Ureter (tissue), 1 donor: Measurements from ENCODE around the gene MAPK8. TPM values are rescaled to one million over a fixed set of nuclear protein-coding genes. Genes with fewer than 3 reads are reported as not detected.

Experiments used
- DNase-seq: peaks from one replicate; pipeline ENCODE4 v3.0.0-alpha.2; 2020; ENCODE audit warnings: low spot score
- total RNA-seq: library from RNA; stranded (reverse); gene quantifications from one replicate; pipeline ENCODE4 v1.2.4, GENCODE V29; 2023
- donor health status: DM: yes; HTN: yes; CAD: no.

Gene MAPK8
- total RNA-seq, 1 donor from 2014 or later: 49.3 TPM

GRCh38 chr10:48448796-48449195 is 142.3 kb downstream of the MAPK8 start:
- DNase-seq: no peak

DNA sequence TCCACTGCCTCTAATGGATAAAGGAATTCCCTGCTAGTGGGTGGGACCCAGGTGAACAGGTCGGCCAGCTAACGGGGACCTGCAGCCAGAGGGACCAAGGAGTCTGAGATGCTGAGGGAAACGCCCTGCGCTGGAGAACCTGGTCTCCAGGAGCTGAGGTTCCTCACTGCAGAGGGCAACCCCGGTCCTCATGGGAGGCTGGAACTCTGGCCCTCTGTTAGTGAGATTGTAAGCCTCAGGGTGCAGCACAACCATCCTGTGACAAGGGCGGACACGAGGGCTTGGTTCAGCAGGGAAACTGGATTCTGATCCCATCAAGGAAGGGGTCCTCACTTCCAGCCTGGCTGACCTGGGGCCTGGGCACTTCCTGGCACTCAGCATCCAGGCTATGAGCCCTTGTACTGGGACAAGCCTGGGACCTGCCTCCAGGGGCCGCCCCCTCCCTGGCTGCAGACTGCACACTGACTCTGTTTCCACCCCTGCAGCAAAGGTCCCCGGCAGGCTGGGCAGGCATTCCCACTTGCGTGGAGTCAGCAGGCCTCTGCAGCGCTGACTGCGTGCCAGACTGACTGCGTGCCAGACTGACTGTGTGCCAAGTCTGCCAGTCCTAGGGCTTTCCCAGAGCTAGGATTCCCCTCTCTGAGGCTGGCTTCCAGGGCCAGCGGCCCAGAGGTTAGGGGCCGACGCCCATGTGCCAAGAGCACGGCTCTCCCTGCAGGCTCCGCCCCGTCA is 143.2 kb downstream of the MAPK8 start:
- no peak for DNase-seq

DNA sequence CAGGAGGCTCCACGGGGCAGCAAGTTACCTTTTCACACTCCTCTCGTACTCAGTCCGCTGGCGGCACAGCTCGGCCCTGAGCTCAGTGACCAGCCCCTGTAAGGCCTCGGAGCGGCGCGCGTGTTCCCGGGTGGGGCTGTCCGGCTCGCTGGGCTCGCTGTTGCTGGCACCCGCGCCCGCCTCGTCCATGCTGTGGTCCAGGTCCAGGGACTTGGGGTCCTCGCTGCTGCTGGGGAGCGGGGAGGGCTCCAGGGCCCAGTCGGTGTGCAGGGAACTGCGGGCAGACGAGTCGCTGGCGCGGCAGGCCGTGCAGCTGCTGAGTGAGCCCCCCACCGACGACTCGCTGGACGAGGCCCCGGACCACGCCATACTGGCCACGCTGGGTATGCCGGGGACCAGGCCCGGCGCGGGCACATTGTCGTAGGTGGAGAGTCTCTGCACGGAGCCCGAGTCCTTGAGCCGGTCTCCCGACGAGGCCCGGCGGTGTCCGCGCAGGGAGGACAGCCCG is 143.8 kb downstream of the MAPK8 start:
- DNase-seq: no peak

DNA sequence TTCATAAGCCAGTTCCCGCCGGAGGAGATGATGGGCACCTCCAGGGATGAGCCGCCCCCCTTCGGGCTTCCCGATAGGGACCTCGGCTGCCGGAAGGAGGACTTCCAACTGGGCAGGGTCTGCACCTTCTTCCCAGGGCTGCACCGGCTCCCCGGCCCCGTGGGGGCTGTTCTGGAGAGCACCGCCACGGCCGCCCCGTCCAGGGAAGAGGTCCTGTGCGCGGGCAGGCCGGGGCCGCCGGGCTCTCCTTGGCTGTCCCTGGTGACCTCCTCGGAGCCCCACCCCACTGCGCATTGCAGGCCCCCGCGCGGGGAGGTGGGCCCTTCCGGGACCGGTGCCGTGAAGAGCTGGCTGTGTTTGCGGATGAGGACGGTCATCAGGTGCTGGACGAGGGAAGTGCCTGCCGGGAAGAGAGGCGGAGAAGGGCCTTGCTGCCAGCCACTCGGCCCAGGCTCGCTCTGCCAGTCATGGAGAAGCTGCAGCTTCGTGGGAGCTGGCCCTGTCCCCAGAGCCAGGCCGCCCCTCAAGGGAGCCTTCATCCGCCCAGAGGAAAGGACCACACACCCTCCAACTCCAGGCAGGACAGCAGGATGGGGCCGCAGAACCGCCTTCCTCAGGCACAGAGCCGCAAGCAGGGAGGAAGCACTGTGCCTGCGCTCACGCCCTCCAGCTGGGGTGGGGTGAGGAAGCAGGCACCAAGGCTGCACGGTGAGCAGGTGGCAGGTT is 144.4 kb downstream of the MAPK8 start:
- DNase-seq: no peak

DNA sequence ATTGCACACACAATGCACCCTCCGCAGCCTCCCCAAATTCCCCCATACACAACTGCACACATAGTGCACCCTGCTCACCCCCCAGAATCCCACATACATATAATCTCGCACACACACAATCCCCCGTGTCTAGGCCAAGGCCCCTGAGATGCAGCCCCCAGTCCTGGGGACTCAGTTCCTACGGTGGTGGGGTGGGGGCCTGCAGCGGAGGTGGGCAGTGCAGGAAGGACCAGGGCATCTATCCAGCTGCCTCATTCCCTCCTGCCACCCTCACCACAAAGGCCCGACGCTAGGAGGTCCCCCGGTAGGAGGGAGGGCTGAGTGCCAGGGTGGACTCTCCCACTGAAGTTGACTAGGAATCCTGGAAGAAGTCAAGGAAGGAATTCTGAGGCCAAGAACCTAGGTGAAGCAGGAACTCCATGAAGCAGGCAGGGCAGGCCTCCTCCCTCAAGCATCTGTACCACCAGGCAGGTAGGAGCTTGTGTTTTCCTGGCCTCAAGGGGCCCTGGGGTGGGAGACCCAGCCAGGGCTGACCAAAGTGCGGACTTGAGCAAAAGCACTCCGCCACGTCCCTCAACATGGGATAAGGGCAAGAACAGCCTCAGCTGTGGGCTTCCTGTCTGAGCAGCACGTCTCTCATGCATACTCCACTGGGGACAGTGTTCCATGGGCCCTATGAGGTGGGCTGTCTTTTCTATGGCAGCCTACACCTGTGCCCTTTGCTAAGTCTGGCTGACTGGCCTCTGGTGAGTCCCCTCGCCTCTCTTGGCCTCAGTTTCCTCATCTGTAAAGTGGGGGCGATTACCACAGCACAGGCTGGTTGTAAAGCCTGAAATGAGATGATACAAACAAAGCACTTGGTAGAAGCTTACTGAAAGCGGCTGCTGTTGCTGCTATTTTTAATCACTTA is 145.7 kb downstream of the MAPK8 start:
- DNase-seq: no peak

DNA sequence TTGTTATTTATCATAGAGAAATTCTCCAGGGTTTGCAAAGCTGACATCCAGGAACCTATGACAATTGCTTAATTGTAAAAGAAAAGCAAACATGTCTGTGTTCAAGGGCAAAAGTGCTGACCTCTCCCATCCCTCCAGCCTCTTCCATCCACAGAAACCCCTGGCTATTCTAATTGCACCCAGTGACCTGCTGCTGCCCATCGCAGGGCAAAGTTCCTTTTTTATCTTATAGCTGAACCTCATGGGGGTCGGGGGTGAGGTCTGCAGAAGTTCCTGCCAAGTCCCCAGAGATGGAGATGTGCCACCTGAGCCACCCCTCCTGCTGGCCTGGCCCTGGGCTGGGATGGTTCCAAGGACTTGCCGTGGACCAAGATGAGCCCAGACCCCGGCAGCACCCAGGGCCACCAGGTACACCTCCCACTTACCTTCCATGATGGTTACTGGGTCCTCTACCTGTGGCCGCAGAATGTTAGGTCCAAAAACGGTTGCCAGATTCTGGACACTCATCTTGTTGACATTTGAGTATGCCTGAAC is 146.5 kb downstream of the MAPK8 start:
- DNase-seq: no peak

DNA sequence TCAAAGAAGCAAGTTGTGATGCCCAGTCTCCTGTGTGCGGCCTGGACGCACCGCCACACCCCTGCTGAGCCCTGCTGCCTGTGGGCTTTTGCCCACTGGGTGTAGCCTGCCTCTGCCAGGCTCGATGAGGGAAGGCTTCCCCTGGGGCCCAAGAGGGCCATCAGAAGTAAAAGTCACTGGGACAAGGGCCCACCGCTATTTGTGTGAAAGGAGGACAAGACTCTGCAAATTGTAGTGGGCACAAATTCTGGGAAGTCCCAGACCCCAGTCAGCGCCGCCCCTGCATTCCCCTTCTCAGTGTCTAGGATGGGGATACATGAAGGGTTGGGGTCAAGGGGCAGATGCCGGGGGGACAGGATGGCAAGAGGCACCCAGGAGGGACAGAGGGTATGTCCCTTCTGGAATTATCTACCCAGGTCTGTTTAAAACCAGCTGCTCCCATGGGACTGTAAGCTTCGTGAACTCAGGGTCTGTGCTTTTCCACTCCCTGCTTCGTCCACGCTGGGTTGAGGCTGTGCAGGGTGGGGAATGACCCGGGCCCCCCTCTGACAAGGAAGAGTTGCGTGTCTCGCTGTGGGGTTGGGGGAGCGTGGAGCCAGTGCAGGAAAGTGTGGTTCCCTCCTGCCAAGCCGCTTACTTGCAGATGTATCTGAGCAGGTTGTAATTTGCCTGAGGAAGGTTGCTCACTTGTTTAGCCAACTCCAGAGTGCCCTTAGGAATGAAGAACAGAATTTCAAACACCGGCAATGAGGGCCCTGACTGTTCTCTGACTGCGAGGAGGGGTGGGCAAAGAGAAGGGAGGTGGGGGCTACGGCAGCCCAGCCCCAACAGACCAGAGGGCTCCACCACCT is 147.2 kb downstream of the MAPK8 start:
- DNase-seq: peak; percentile 31

GRCh38 chr10:48454302-48455054 is 148.0 kb downstream of the MAPK8 start:
- DNase-seq: peak; percentile 33

- DNase-seq: no peak
Observed at GRCh38 chr10:48455055-48455391, 148.5 kb downstream of the MAPK8 start.

DNA sequence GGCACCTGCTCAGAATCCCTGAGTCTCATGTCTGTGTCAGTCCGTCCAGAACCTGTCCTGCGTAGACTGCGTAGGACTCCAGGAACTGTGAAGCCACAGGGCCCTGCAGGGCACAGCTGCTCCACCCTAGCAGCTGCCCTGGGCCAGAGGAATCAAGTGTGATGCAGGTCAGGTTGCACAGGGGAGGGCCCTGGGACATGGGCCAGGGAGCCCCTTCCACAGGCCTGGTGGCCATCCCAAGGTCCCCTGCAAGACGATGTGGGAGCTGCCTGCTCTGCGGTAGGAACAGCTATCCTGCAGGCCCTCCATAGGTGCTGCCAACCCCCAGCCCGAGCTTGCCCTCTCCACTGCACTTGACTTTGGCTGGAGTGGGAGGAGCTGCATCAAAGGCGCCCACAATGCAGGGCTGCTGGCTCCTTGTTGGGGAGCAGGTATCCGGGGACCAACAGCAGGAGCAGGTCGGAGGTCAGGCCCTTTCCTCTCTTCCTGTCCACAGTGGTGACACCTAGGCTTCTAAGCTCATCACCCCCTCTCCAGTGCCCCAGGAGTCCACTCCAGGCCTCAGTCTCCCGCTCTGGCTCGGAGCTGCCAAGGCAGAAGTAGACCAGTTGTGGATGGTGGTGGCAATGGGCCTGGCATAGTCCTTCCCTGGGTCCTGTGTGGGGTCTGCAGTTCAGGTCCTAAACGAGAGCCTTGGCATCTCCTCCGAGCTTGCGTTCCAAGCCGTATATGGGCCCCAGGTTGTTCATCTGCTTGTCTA is 149.1 kb downstream of the MAPK8 start:
- DNase-seq: peak; percentile 39

DNA sequence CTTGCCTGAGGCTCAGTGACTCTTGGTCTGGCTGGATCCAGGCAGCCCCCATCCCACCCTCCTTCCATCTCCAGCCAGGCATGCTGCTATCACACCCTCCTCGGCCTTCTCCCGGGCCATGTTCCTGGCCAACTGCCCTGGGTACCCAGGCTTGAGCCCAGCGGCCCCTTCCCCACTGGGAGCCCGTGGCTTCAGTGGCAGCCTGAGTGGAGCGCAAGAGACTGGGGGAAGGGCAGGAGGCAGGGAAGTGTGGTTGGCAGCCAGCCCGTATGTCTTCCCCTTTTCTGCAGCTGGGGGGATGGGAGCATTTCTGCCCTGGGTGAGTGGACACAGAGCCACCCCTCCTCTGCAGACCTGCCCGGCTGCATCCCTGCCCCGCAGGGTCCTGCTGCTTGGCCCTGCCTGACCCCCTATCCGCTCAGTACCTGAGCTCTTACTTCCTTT is 149.9 kb downstream of the MAPK8 start:
- peak; percentile 52 for DNase-seq

DNA sequence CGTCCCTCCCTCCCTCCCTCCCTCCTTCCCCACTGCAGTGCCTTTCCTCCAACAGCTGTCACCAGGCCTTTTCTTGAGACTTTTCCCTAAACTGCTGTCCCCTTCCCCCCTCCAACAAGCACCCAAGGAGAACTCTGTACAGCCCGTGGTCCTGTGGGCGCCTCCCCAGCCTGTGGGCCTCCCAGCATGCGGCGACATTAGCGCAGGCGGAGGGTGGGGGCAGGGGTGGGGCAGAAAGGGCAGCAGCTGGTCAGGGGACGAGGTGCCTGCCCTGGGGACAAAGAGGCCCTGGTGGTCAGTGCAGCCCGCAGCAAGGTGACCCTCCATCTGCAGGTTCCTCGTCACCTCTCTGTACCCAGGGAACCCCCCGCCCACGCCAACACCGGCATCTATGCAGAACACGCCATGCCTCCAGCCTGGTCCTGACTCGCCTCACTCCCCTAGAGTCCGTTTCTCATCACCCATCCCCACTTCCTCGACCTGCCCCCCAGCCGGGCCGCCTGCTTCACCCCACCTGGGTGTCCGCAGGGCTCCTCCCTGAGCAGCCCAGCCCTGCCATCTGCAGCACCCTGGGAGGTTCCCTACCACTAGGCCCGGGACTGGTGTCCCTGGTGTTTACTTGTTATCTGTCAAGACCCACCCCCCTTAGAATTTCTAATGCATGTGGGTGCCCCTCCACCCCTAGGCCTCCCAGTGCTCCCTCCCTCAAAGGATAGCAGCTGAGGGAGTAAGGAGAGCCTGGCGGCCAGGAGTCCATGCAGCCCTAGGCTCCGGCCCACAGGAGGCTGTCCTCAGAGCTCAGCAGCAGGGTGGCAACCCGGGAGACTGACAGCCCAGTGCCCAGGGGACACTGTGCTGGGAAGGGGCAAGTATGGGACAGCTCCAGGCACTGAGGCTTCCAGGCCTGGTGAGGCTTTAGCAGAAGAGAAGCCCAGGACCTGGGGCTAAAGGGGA is 150.6 kb downstream of the MAPK8 start:
- DNase-seq: peak; percentile 41

DNA sequence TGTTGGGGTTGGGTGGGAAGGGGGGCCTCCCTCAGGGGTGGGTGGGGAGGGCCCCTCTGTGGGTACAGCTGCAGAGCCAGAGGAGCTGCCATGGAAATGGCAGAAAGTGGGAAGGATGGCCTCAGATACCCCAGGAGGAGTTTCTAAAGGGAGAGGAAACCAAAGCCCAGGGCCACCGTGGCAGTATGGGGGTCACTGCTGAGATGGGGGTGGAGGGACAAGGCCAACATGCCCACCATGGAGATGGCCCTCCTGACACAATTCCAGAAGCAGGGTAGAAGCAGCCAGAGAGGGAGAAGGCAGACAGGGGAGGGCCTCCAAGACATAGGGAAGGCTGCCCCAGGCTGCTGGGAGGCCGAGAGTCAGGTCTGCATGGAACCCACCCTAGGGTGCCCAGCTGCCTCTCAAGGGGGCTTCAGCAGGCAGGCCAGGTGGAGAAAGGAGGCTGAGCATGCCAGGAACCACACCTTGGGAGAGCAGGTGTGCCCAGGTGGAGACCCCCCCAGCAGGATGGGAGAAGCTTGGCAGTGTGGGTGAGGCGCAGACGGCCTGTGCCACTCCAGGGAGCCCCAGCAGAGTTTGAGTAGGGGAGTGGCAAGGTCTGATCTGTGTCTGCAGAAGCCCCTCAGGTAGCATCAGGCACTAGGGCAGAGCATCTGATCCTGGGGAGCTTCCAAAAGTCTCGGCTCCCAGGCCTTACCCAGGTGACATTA is 151.6 kb downstream of the MAPK8 start:
- DNase-seq: peak; percentile 32

DNA sequence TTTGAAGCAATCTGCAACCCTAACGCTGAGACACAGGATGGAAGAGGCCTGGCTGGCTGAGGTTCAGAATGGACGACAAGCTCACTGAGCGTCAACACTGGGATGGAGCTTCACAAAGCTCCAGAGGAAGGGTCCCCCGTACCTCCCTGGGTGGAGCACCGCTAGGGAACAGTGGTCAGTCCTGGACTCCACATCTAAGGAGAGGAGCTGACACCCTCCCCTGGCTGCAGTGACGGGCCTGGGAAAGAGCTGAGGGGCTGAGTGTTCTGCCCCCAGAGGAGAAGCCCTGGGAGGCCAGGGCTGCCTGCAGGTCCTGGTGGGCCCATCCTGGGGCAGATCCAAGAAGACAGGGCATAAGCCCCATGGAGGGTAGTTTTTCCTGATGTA is 152.2 kb downstream of the MAPK8 start:
- DNase-seq: peak; percentile 32

DNA sequence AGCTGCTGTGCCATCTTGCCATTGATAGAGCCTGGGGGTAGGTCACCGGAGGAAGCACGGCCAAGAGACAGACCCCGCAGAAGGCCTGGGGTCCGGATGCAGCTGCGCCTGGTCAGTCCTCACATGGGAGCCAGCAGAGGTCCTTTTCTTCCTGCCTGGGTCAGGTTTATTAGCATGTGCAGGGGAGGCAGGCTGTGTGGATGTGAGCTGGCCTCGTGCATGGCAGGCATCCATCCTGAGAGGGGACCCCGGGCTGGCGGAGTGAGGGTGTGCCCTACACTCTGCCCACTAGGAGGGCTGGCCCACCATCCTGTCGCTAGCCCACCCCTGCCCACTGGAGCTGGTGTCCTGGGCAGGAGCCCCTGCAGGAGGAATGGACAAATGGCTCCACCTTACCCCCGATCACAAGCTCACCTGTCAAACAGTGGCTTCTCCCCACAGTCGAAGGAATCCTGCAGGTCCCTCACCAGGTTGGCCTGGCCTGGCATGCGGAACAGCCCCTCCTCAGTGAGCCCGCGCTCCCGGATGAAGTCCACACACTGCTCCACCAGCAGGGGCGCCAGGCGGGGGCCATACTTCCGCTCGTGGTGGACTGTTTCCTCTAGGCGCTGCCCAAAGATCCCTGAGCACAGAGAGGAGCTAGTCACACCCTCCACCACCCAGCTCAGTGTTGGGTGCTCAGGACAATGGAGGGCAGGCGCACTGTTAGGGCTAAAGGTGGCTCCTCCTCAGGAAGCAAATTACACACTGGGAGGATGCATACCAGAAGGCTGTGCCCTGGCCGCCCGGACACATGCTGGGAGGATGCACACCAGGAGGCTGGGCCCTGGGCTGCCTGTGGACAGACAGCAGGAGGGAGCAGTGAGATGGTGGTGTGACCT is 153.0 kb downstream of the MAPK8 start:
- DNase-seq: peak; percentile 31

GRCh38 chr10:48460182-48460581 is 153.7 kb downstream of the MAPK8 start:
- DNase-seq: no peak
